Endothelial cell of umbilical vein (primary cell): ENCODE data around the gene TXNRD1. TPM values are rescaled to one million over a fixed set of nuclear protein-coding genes. Genes with fewer than 3 reads are reported as not detected.

ENCODE experiments used
- BruUV-seq: library from RNA; stranded (reverse); fragments of 400-500 nt; replicated peaks from 2 replicates; lab custom pipeline; 2021; lab: Mats Ljungman, UMichigan
- CTCF ChIA-PET: fragments of 300-600, 350-600 bp; sonication (Branson Sonifier 250); formaldehyde crosslinking; loops from one replicate; lab custom pipeline; 2021; ENCODE audit warnings: antibody characterized with exemption, inconsistent platforms; lab: Charles Lee
- POLR2A ChIA-PET: fragments of 300-600, 350-600 bp; sonication (Branson Sonifier 250); formaldehyde crosslinking; loops from one replicate; lab custom pipeline; 2021; ENCODE audit warnings: antibody characterized with exemption, inconsistent platforms; lab: Charles Lee
- DNase-seq: peaks from one replicate; pipeline ENCODE4 v3.0.0-alpha.2; 2011; ENCODE audit warnings: low read depth, low spot score
- FAIRE-seq: peaks from 2 replicates; lab custom pipeline; 2011; peaks lifted over from hg19 to GRCh38; lab: Jason Lieb, UNC
- H2AFZ ChIP-seq: 2 replicates; pipeline ENCODE4 v1.6.0; 2012; ENCODE audit warnings: low read depth, low read length, control low read depth, inconsistent platforms
- H3K27ac ChIP-seq: 2 replicates; pipeline ENCODE4 v1.5.1; 2011; ENCODE audit warnings: low read depth, mild to moderate bottlenecking, control low read depth, low read length, moderate library complexity; ENCODE audit not compliant: insufficient read depth
- H3K27me3 ChIP-seq, 2 experiments: 2 replicates each; pipeline versions ENCODE4 v1.6.0 to v1.6.1; 2011; ENCODE audit warnings: low read length in 2 of 2, mixed read lengths in 1 of 2; ENCODE audit not compliant: control insufficient read depth in 2 of 2, insufficient read depth in 2 of 2
- H3K36me3 ChIP-seq, 2 experiments: 2 replicates in 1 of 2; 3 replicates in 1 of 2; pipeline ENCODE4 v1.5.1; 2011; ENCODE audit warnings: low read length in 2 of 2, mild to moderate bottlenecking in 1 of 2, moderate library complexity in 1 of 2; ENCODE audit not compliant: control insufficient read depth in 2 of 2, insufficient read depth in 2 of 2; ENCODE audit errors: extremely low read depth in 1 of 2
- H3K4me1 ChIP-seq: 3 replicates; pipeline ENCODE4 v1.5.1; 2011; ENCODE audit warnings: mild to moderate bottlenecking, low read length; ENCODE audit not compliant: control insufficient read depth, insufficient read depth; ENCODE audit errors: extremely low read depth
- H3K4me2 ChIP-seq: 2 replicates; pipeline ENCODE4 v1.6.1; 2011; ENCODE audit warnings: low read length, control low read depth, mixed read lengths; ENCODE audit not compliant: insufficient read depth
- H3K4me3 ChIP-seq, 3 experiments: fragments of 200-600 bp in 1 of 3; sonication (generic), shearing (Covaris generic) in 1 of 3; replicated peaks in 1 of 3; 2 replicates each; pipeline ENCODE4 v1.5.1; 2011 to 2016; ENCODE audit warnings: control low read depth in 3 of 3, low read length in 3 of 3, mild to moderate bottlenecking in 2 of 3, inconsistent platforms in 1 of 3, low read depth in 1 of 3, moderate library complexity in 1 of 3; ENCODE audit not compliant: insufficient read depth in 1 of 3
- H3K79me2 ChIP-seq: 2 replicates; pipeline ENCODE4 v1.6.0; 2012; ENCODE audit warnings: low read length, inconsistent platforms; ENCODE audit not compliant: control insufficient read depth, insufficient read depth
- H3K9ac ChIP-seq: replicated peaks from 2 replicates; pipeline ENCODE3; 2011; ENCODE audit warnings: low read length, control low read depth; ENCODE audit not compliant: insufficient read depth; ENCODE audit errors: extremely low read depth
- H3K9me1 ChIP-seq: replicated peaks from 3 replicates; pipeline ENCODE4 v1.6.0; 2011; ENCODE audit warnings: mild to moderate bottlenecking, low read length; ENCODE audit not compliant: control insufficient read depth, insufficient read depth; ENCODE audit errors: extremely low read depth
- H3K9me3 ChIP-seq: replicated peaks from 2 replicates; pipeline ENCODE4 v1.5.1; 2012; ENCODE audit warnings: low read length, inconsistent platforms; ENCODE audit not compliant: control insufficient read depth, insufficient read depth
- H4K20me1 ChIP-seq: replicated peaks from 2 replicates; pipeline ENCODE3; 2011; ENCODE audit warnings: mild to moderate bottlenecking, low read length; ENCODE audit not compliant: control insufficient read depth, insufficient read depth; ENCODE audit errors: extremely low read depth
- CTCF ChIP-seq, 2 donors: IDR thresholded peaks; 1 replicate in 1 of 2; 2 replicates in 1 of 2; pipeline ENCODE4 v1.5.1; 2011; ENCODE audit warnings: low read length in 2 of 2, mild to moderate bottlenecking in 2 of 2, moderate library complexity in 2 of 2, control low read depth in 1 of 2, inconsistent platforms in 1 of 2, low read depth in 1 of 2; ENCODE audit not compliant: insufficient read depth in 1 of 2; ENCODE audit errors: extremely low read depth in 1 of 2
- EZH2 ChIP-seq: IDR thresholded peaks from 2 replicates; pipeline ENCODE4 v1.6.1; 2012; ENCODE audit warnings: borderline replicate concordance, low read depth, mild to moderate bottlenecking, moderate library complexity, low read length, inconsistent platforms; ENCODE audit not compliant: severe bottlenecking
- FOS ChIP-seq: IDR thresholded peaks from 2 replicates; pipeline ENCODE4 v1.6.1; 2011; ENCODE audit warnings: mild to moderate bottlenecking, low read length, moderate library complexity, borderline replicate concordance; ENCODE audit not compliant: insufficient read depth
- GATA2 ChIP-seq: IDR thresholded peaks from 2 replicates; pipeline ENCODE4 v1.7.0; 2011; ENCODE audit warnings: low read depth, mild to moderate bottlenecking, moderate library complexity, mixed read lengths, low read length; ENCODE audit not compliant: insufficient read length, insufficient read depth
- MAX ChIP-seq: IDR thresholded peaks from 2 replicates; pipeline ENCODE4 v1.6.1; 2011; ENCODE audit not compliant: insufficient read depth, insufficient read length
- POLR2A ChIP-seq: IDR thresholded peaks from 2 replicates; pipeline ENCODE4 v1.6.1; 2012; ENCODE audit warnings: low read depth, mild to moderate bottlenecking, control low read depth, low read length
- POLR2AphosphoS5 ChIP-seq: IDR thresholded peaks from 2 replicates; pipeline ENCODE4 v1.6.1; 2012; ENCODE audit warnings: low read depth, mild to moderate bottlenecking, control low read depth, low read length, moderate library complexity; ENCODE audit not compliant: insufficient read depth
- dilution Hi-C: fragments of 300-500 bp; cut with MboI; formaldehyde crosslinking; loops from one replicate; pipeline ENCODE4 v1.15.0; 2019; ENCODE audit warnings: low sequenced_read_pairs; ENCODE audit not compliant: extremely low pct_ligation_motif_present
- intact Hi-C: fragments of 100-400 bp; cut with micrococcal nuclease; formaldehyde crosslinking; loops from one replicate; pipeline ENCODE4 v1.10.0; 2022
- polyA plus RNA-seq, 4 experiments: library from polyadenylated mRNA; depleted of rRNA in 3 of 4; stranded (reverse) in 3 of 4; unstranded in 1 of 4; fragments of >200 nt; gene quantifications; 2 replicates each; pipeline versions ENCODE4 v1.2.1 to v1.2.3, GENCODE V29; 2011 to 2012; ENCODE audit warnings: missing spikeins in 1 of 4
- total RNA-seq: library from RNA; stranded (reverse); gene quantifications from 2 replicates; pipeline ENCODE4 v1.2.3, GENCODE V29; 2021

The TXNRD1 gene
- total and polyA plus RNA-seq, 2 donors (not counting 3 experiments of a cell fraction or from before 2014, with no cell fraction given) = 309 to 566 TPM

GRCh38 chr12:104317538-104318210, 102.1 kb downstream of the TXNRD1 start:
- no peaks in the 10 kb centered on the region for H3K27me3 ChIP-seq
- no TSS peak for BruUV-seq
- H3K79me2 ChIP-seq = peaks cover 94% of the 10 kb centered on the region
- FAIRE-seq (no peak), DNase-seq (no peak)
- no peaks in the 10 kb centered on the region for H3K9me1 ChIP-seq
- no peak overlapping the region for H3K9ac ChIP-seq
- H3K4me3 ChIP-seq = no peak overlapping the region
- H3K36me3 ChIP-seq = peaks cover 22 to 70% of the 10 kb centered on the region in 2 experiments
- peaks cover 5% of the 10 kb centered on the region for H3K4me1 ChIP-seq
- TF ChIP-seq FOS = no peak
- intact Hi-C loops (no loop called here), dilution Hi-C loops (no loop called here)
- no peak overlapping the region for H3K27ac ChIP-seq
- H3K9me3 ChIP-seq = no peaks in the 10 kb centered on the region
- peaks cover 3% of the 10 kb centered on the region for H4K20me1 ChIP-seq
- no peak overlapping the region for H3K4me2 ChIP-seq
- H2AFZ ChIP-seq = no peak overlapping the region
- CTCF ChIA-PET = interaction anchor here (0.8 to 1.2 kb wide), 3 partner anchors 102 to 785 kb away, joined by 3 read pairs; partner anchors contain the start of gene TXNRD1
- POLR2A ChIA-PET = interaction anchor here (1.6 kb wide), 1 partner anchor 30 kb away, joined by 3 read pairs; no protein-coding TSS in a partner anchor

- Histone ChIP-seq H3K27ac (no peak overlapping the region), H3K27me3 (no peaks in the 10 kb centered on the region), H3K4me1 (peaks cover under 1% of the 10 kb centered on the region), H3K79me2 (peaks cover 84% of the 10 kb centered on the region), H3K9ac (no peak overlapping the region), H3K4me2 (no peak overlapping the region), H4K20me1 (peaks cover 3% of the 10 kb centered on the region), H3K9me1 (no peaks in the 10 kb centered on the region), H3K36me3 (peaks cover 21 to 61% of the 10 kb centered on the region in 2 experiments), H2AFZ (no peak overlapping the region), H3K9me3 (no peaks in the 10 kb centered on the region), H3K4me3 (no peak overlapping the region)
- TF ChIP-seq MAX (no peak), FOS (no peak), POLR2A (no peak), GATA2 (no peak), EZH2 (no peak), CTCF (IDR thresholded peaks at IDR 0.05; ENCODE audit: extremely low read depth in 1 of 2, insufficient read depth in 1 of 2, low read depth in 1 of 2, low read length in 2 of 2) (no peak), POLR2AphosphoS5 (no peak)
- ChIA-PET POLR2A (interaction anchor here (0.6 to 0.7 kb wide), 2 partner anchors 9 to 142 kb away, joined by 3 read pairs; no protein-coding TSS in a partner anchor), CTCF (no interaction called here)
- intact Hi-C loops (no loop called here), dilution Hi-C loops (no loop called here)
- no peak for FAIRE-seq
- DNase-seq = no peak
- no TSS peak for BruUV-seq
Observed at GRCh38 chr12:104319028-104319427, 103.4 kb downstream of the TXNRD1 start.
